HG02840 (cell line): ENCODE measurements around the gene CNTNAP5.

Source experiments
- ATAC-seq: cut with Tn5 transposase; IDR thresholded peaks from one replicate; pipeline ENCODE4 v1.9.1; 2021; ENCODE audit warnings: mild to moderate bottlenecking, moderate library complexity, moderate number of reproducible peaks; ENCODE audit not compliant: unreplicated experiment, low FRiP score

The CNTNAP5 gene

DNA sequence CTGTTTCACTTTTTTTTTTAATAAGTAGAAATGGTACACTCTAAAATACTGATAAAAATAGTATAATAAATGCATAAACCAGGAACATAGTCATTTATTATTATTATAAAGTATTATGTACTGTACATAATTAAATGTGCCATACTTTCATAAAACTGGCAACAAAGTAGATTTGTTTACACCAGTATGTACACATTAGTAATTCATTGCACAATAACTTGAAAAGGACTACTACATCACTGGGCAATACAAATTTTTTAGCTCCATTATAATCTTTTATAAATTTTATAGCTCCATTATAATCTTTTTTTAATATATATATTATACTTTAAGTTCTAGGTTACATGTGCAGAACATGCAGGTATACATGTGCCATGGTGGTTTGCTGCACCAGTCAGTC lies 636.5 kb downstream of the CNTNAP5 start:
- ATAC-seq: no peak

DNA sequence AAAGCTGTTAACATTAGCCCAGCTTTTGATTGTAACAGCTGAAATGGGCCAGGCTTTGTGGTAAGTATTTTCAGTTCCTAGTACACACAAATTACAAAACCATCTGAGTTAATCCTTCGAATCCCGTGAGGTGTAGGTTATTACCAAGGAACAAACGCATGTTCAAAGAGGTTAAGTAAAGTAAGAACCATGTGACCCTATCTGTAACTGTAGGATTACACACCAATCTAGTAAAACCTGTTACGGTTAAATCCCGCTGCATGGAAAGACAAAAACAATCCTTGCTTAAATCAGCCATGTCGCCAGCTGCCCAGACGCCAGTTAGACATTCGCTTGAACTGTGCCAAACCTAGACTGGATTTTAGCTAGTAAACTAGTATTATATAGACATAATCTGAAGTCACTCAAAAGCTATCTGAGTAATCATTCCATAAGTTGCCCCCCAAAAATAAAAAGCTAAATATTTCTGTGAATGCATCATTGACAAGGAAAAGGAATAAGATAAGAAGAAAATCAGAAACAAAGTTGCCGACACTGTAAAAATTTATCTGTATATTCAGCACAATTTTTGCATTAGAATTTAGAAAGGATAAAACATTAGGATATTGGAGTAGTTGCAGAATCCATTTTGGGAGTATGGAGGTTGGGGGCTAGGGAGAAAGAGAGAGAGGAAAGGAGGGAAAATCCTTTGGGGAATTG lies 638.0 kb downstream of the CNTNAP5 start:
- ATAC-seq: no peak

DNA sequence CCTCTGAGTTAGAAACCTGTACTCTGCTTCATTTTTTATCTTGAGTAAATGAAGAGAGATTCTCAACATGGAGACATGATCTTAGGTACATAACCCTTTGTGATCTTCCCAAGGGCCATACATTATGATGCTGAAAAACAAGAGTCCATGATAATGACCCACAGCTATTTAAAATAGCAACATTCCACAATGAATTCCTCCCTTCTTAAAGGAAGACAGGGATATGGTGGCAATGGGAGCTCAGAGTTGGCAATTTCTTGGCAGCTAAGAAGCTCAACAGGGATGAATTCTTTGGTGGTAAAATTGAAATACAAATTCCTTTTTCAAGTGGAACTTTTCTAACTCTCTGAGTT lies 638.5 kb downstream of the CNTNAP5 start:
- no peak for ATAC-seq

DNA sequence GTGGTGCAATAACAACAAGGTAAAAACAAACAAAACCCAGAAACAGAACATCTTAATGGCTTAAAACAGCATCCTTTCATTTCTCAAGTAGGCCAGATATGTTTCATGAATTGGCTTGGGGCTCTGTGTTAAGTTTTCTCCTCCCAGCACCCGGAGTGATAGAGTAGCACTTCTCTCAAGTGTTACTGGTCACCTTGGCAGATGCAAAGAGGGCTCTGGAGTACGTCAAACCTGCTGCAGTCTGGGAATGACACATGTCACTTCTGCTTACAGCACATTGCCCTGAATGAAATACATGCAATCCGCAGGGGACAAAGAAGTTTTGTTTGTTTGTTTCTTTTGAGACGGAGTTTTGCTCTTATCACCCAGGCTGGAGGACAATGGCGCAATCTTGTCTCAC lies 639.3 kb downstream of the CNTNAP5 start:
- no peak for ATAC-seq

DNA sequence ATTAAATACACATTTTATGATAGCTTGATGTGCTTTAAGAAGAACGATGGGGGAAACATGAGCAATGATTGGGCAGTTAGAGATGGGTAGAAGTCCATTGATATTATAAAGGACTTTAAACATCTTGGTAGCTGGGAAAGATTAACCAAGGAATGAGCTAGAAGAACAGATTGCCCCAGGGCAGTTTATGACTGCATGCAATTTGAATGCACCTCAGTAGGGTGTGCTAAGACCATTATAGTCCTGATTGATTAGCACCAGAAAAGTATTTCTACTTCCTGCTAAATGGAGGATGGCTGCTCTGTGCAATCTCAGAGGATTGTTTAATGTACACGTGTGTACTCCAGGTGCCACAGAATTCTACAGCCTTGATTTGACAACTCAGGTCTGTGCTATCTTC lies 641.9 kb downstream of the CNTNAP5 start:
- no peak for ATAC-seq

DNA sequence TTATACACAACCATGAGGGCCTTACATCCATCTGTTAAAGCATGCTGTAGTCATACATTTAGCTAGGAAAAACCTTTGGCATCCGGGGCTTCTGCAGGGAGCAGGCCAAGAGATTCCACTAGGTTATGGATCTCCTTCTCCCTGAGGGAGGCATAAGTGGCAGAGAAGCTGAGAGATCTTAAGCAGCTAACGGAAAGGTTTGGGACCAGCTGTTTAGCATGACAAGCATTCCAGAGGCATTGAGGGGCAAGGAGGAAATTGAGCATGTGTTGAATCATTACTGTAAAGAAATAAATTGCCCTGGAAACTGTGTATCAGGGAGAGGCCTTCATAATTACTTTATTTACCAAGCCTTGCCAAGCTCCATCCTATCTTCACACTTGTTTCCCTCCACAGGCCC lies 643.1 kb downstream of the CNTNAP5 start:
- ATAC-seq: no peak

DNA sequence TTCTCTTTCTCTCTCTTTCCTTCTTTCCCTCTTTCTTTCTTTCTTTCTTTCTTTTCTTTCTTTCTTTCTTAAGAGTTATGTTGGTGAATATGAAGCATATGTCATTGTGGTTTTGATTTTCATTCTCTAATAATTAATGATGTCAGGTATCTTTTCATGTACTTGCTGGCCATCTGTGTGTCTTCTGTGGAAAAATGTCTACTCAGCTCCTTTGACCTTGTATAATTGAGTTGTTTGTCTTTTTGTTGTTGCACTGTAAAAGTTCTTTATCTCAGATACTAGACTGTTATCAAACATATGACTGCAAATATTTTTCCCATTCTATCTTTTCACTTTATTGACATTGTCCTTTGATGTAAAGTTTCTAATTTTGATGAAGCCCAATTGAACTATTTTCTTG lies 645.1 kb downstream of the CNTNAP5 start:
- ATAC-seq: no peak

DNA sequence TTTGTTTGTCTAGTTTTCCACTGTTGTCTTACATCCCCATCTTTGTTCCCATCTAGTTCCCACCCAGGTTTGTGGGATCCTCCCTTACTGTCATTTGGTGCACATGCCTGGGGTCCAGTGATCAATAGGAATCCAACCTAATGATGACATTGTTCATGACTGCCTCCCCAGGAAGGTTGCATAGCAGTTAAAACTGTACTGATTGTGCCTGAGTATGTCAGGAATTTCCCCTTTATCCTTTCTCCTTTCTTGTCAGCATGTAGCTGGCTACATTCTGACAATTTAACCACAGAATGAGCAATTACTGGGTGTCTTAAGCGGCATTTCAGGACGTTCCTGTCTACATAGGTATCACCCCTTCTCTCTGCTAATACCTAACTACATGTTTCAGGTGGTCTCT lies 653.0 kb downstream of the CNTNAP5 start:
- ATAC-seq: no peak

DNA sequence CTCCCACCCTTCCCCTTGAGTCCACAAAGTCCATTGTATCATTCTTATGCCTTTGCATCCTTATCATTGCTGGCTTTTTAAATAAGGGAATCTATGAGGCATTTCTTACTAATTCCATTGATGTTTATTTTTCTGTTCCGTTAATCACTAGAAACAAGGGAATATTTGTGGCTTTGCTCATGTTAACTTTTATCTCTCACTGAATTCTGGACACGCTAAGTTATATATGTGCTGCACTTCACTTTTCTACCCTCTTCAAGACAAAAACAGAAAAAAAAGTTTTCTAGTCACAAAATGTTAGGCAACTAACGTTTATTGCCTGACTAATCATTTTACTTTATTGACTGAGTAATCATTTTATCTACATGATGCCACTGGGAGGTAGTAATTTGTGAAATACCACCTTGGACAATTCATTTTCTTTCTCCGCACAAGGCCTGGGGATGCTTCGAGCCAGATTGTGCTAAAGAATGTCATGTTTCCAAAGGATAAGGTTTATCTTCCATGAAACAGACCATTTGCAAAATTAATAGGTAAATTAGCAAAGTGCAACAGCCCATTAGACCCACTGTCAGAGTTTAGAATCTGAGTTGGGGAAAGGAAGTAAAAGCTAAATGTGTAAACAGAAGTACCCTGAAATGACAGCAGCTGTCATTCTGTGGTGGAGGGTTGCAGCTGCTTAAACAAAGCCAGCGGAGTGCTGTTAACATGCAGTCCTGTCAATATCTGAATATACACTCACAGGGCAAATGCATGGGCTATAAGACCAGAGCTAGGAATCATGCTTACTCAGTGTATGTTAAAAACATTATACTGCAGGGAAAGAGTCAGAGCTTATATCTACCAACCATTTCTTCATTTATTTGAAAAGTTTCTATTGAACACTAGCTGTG lies 658.7 kb downstream of the CNTNAP5 start:
- no peak for ATAC-seq

DNA sequence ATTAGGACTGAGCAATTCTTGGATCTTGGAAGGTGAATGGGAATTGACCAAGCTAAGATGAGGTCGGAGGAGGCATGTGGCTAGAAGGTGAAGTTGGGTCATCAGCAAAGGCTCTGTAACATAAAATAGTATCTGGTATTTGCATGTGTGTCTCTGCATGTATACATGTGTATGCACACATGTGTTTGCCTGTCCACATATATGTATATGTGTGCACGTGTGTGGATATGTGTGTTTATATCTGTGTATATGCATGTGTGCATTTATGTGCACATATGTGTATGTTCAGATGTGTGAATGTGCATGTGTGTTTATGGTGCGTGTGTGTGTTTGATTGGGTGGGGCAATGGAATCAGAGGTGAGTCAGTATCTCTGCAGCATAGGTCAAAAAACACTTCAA lies 664.3 kb downstream of the CNTNAP5 start:
- no peak for ATAC-seq

DNA sequence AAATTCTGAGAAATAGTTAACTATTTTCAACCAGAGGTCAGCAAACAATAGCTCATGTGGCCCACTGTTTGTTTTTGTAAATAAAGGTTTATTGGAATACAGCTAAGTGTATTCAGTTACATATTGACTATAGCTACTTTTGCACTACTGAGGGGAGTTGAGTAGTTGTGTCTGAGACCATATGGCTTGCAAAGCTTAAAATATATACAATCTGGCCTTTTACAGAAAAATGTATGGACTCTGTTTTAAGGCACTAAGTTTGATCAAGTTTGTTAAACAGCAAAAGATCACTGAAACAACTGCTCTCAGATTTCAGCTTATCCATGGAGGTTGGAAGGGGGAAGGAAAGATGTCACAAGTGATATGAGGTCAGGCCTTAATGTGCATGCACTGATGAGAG lies 667.1 kb downstream of the CNTNAP5 start:
- ATAC-seq: no peak

DNA sequence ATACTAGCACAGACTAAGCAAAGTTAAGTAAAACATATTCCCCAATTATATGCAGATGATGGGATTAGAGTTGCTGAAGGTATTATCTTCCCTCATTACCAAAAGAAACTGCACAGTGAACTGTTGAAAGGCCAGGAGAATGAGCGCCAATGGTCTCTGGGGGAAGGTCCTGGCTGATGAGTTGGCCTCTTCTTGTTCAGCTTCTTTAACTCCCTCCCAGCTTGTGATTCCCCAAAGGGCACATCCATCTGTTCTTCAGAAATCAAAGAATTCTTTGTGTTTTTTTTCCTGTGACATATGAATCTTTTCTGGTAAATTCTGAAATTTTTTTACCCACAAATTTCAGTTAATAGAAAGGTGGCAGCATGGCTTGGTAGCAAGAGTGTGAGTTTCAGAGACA lies 667.6 kb downstream of the CNTNAP5 start:
- ATAC-seq: no peak

DNA sequence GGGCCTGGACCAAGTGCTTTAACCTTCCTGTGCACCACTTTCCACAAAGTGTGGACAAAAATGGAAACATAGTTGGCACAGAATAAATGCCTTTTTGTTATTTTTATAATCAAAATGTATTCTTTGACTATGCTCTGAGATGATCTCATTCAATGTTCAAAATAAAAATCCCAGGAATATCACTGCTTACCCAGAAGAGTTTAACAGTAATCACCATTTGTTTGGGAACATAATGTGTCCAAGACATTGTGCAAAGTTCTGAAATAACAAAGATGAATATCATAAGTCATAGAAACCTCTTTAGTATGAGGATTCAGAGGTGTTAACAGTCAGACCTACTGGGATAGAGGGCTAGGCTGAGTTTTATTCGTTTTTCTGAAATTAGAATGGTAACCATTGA lies 668.1 kb downstream of the CNTNAP5 start:
- ATAC-seq: no peak

DNA sequence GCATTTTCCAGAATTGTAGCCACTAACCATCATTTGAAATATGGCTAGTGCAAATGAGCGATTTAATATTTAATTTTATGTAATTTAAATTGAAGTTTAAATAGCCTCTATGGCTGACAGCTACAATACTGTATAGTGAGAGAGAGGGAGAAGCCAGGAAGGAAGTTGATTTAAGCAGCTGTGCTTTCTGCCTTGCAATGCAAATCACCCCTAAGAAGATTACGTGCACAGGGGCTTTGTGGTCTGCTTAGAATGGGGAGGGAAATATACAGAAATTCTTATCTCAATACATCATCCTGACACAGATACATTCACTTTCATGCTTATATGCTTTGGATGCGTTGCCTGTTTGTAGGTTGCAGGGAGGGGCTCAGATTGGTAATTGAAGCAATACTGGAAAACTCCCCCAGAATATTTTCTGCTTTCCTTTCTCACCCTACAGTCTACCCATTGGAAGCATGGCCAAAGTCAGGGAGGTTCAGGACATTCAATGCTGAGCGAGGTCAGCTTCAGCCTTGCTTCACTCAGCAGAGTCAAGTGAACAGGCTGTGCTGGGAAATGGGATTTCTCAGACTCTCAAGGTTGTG lies 674.0 kb downstream of the CNTNAP5 start:
- ATAC-seq: no peak

DNA sequence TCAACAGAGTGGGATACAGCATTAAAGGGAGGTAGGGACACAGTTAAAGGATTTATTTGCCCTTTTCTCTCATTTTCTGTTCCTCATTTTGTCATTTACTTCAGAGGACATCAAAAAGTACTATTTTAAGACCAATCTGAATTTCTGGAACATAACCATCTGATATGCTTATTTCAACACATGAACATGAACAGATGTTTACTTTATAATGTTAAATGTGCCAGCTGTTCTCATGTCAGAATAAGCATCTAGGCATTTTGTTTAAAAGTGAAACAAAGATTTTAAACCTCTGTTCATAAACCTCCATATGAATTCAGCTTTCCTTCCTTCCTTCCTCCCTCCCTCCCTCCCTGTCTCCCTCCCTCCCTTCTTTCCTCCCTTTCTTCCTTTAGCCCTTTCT lies 677.7 kb downstream of the CNTNAP5 start:
- no peak for ATAC-seq

DNA sequence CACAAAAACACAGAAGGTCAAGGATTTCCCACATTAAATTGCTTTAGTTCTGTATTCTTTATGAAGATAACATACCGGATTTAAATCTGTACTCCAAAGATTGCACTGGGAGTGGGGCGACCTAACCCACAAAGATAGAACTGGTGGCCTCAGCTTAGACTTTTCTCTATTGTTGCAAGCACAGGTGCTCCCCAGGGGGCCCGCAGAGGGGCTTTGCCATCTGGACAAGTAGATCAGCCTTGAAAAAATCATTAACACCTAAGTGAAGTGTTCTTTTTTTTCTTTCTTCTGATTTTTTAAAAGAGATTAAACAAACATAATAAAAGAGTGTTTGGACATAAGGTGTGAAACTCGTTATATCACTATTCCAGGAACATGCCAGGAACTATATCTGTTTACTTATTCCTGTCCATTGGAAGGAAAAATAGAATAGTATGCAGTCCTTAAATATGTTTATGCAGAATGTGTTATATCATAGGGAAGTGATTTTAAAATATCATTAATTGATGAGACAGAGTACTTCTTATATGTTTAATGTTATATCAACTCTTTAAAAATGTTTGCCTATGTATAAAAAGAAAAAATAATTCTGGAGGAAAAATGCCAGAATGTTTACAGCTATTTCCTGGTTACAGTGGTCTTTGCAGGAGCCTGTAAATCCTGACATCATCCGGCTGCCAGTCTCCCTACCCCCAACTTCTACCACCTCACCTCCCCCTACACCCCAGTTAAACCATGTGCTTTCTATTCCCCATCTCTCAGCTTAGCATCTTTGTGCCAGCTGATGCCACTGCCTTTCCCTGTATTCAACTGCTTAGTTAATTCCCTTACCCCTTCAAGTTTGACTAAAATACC lies 679.2 kb downstream of the CNTNAP5 start:
- ATAC-seq: no peak

DNA sequence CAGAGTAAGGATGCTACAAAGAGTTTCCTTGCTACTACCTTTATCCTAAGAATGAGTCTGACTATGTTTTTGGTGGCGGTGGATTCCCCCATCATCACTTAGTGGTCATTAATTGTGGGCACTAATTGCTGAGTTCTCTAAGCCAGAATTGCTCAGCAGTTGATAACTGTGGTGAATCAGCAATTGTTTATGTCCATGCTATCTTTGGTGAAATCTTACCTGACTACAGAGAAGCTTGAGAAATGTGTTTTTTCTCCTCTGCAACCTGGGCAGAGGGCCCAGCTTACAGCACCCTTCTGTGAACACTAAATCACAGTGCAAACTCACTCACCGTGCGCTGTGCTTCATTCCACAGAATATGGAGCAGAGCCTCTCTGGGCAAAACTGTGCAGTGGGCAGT lies 683.6 kb downstream of the CNTNAP5 start:
- ATAC-seq: no peak

DNA sequence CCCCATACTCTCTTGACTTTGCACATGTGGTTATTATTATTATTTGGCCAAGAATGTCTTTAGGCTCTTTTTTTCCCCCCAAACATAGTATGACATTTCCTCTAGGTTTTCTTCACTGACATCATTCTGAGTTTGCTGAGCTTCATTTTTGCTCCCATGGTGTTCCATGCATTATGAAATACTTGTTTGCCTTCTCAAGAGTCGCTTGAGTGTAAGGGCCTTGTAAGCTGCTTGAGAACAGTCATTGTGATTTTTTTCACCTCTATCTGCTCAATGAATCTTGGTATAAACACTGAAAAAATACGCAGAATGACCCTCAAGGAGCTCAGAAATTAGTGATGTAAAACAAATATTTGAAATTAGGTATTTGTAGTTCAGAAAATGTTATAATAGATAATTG lies 688.9 kb downstream of the CNTNAP5 start:
- no peak for ATAC-seq

DNA sequence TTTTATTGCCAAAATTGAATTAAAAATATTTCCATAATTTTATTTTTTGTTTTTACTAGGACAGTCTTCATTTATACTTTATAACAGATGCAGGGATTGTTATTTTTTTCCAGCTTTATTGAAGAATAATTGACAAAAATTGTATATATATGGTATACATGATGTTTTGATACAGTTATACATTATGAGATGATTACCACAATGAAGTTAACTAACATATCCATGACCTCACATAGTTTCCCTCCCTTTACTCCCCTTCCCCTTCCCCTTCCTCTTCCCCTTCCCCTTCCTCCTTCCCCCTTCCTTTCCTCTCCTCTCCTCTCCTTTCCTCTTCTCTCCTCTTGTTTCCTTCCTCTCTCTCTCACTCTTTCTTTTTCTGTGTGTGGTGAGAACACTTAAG lies 700.1 kb downstream of the CNTNAP5 start:
- no peak for ATAC-seq

DNA sequence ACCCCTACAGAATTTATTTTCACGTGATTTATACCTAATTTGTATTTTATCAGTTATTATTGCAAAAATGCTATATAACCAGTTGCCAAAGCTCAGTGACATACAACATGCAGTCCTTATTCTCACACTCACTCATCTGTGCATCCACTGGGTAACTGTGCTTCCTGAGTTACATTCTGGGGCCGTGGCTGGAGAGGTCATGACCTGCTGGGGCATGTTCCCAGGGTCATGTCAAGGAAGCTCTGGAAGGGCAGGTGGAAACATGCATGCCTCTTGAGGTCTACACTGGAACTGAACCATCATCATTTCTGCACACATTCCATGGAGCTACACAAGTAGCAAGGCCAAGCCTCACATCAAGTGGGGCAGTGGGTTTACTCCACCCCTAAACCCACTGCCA lies 715.5 kb downstream of the CNTNAP5 start:
- no peak for ATAC-seq

DNA sequence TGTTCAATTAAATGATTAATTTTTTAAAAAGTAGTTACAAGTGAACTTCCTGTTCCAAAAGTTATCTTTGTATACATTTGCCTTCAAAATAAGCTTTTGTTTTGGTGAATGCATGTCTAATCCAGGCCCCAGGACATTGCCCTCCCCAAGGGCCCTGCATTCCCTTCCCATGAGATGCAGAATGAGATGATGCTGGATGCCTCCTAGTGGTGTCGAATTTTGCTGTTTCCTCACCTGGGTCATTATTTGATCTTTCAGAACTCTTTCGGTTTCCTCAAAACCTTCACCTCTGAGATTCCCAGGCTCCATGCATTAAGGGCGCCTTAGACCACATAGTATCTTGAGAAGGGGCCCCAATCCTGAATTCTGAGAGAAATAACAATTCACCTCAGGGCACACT lies 728.8 kb downstream of the CNTNAP5 start:
- no peak for ATAC-seq
